K562 (cell line): ENCODE data around the gene GUK1. TPM values are rescaled to one million over a fixed set of nuclear protein-coding genes. Genes with fewer than 3 reads are reported as not detected.

Experiments
- ATAC-seq: fragments of 200-7000 bp; cut with Tn5 transposase; 3 replicates; pipeline ENCODE4 v1.9.1; 2020; ENCODE audit warnings: moderate library complexity
- BruUV-seq: library from RNA; stranded (reverse); fragments of 400-500 nt; replicated peaks from 2 replicates; lab custom pipeline; 2021; lab: Mats Ljungman, UMichigan
- CTCF ChIA-PET: fragments of 300-600 bp; formaldehyde crosslinking; extraction: SDS; loops from one replicate; lab custom pipeline; 2021; ENCODE audit warnings: low intra/inter-chr PET ratio; lab: Yijun Ruan, JAX
- POLR2A ChIA-PET: fragments of 300-600, 350-650 bp; sonication (Branson Sonifier 250); formaldehyde crosslinking; extraction: SDS; loops from one replicate; lab custom pipeline; 2021; ENCODE audit warnings: antibody characterized with exemption, inconsistent platforms; lab: Yijun Ruan, JAX
- DNase-seq, 4 experiments: peaks; one replicate each; pipeline versions ENCODE4 v3.0.0 to v3.0.0-alpha.2; 2011 to 2018; ENCODE audit warnings: low spot score in 3 of 4, mixed read lengths in 3 of 4; ENCODE audit errors: extremely low read depth in 1 of 4
- FAIRE-seq: peaks from 2 replicates; lab custom pipeline; 2011; peaks lifted over from hg19 to GRCh38; lab: Jason Lieb, UNC
- H2AFZ ChIP-seq: 2 replicates; pipeline ENCODE4 v1.6.0; 2011; ENCODE audit warnings: low read depth, low read length, control low read depth, inconsistent platforms
- H3K27ac ChIP-seq: fragments of 200-600 bp; 3 replicates; pipeline ENCODE4 v1.8.0; 2011; ENCODE audit warnings: low read depth, mild to moderate bottlenecking, control low read depth, inconsistent platforms, low read length, moderate library complexity, mixed read lengths; ENCODE audit errors: extremely low read depth
- H3K27me3 ChIP-seq, 2 experiments: fragments of 300-600 bp in 1 of 2; 2 replicates in 1 of 2; 3 replicates in 1 of 2; pipeline versions ENCODE4 v1.6.0 to v1.8.0; 2011; ENCODE audit warnings: inconsistent platforms in 2 of 2, low read length in 2 of 2, mild to moderate bottlenecking in 1 of 2, mixed read lengths in 1 of 2, moderate library complexity in 1 of 2; ENCODE audit not compliant: control insufficient read depth in 2 of 2, insufficient read depth in 2 of 2
- H3K36me3 ChIP-seq: fragments of 300-600 bp; 3 replicates; pipeline ENCODE4 v1.8.0; 2011; ENCODE audit warnings: mild to moderate bottlenecking, low read length, inconsistent platforms; ENCODE audit not compliant: control insufficient read depth, insufficient read depth
- H3K4me1 ChIP-seq, 2 experiments: fragments of 200-600 bp in 1 of 2; replicated peaks in 1 of 2; 2 replicates in 1 of 2; 3 replicates in 1 of 2; pipeline versions ENCODE4 v1.5.1 to v1.8.0; 2011; ENCODE audit warnings: inconsistent platforms in 2 of 2, low read length in 2 of 2, mild to moderate bottlenecking in 1 of 2, mixed read lengths in 1 of 2, moderate library complexity in 1 of 2; ENCODE audit not compliant: control insufficient read depth in 2 of 2, insufficient read depth in 2 of 2
- H3K4me2 ChIP-seq: 2 replicates; pipeline ENCODE4 v1.6.1; 2011; ENCODE audit warnings: low read length, control low read depth, inconsistent platforms, mixed read lengths; ENCODE audit not compliant: insufficient read depth
- H3K4me3 ChIP-seq: fragments of 200-600 bp; sonication (generic), shearing (Covaris generic); 2 replicates; pipeline ENCODE4 v1.5.1; 2016; ENCODE audit warnings: control low read depth, inconsistent platforms
- H3K79me2 ChIP-seq: fragments of 200-600 bp; 3 replicates; pipeline ENCODE4 v1.8.0; 2011; ENCODE audit warnings: low read length, inconsistent platforms; ENCODE audit not compliant: control insufficient read depth, insufficient read depth
- H3K9ac ChIP-seq, 2 experiments: 2 replicates each; pipeline versions ENCODE4 v1.6.0 to v1.6.1; 2011; ENCODE audit warnings: low read depth in 2 of 2, low read length in 2 of 2, control low read depth in 1 of 2, inconsistent platforms in 1 of 2, mild to moderate bottlenecking in 1 of 2, mixed read lengths in 1 of 2; ENCODE audit not compliant: insufficient read depth in 1 of 2
- H3K9me1 ChIP-seq: one replicate; pipeline ENCODE4 v1.6.0; 2011; ENCODE audit warnings: inconsistent platforms, mild to moderate bottlenecking, low read length, moderate library complexity; ENCODE audit not compliant: control insufficient read depth, insufficient read depth
- H3K9me3 ChIP-seq: replicated peaks from 2 replicates; pipeline ENCODE4 v1.5.1; 2011; ENCODE audit warnings: low read depth, low read length, inconsistent platforms; ENCODE audit not compliant: control insufficient read depth, insufficient read depth
- H4K20me1 ChIP-seq: replicated peaks from 2 replicates; pipeline ENCODE4 v1.6.1; 2011; ENCODE audit warnings: low read length, inconsistent platforms, mixed read lengths; ENCODE audit not compliant: control insufficient read depth, insufficient read depth
- KDM2B ChIP-seq: fragments of 250-450 bp; sonication (Bioruptor Pico); IDR thresholded peaks from 2 replicates; pipeline ENCODE4 v1.8.0; 2021; ENCODE audit warnings: mild to moderate bottlenecking, moderate library complexity
- RB1 ChIP-seq: fragments of 450-650 bp; IDR thresholded peaks from 2 replicates; pipeline ENCODE4 v1.6.1; 2017; ENCODE audit warnings: low read depth, mild to moderate bottlenecking
- SOX6 ChIP-seq: fragments of 450-650 bp; IDR thresholded peaks from 2 replicates; pipeline ENCODE4 v1.6.1; 2014; ENCODE audit warnings: mild to moderate bottlenecking
- TEAD1 ChIP-seq, 2 experiments: fragments of 450-650 bp in 1 of 2; sonication (generic) in 1 of 2; formaldehyde crosslinking; IDR thresholded peaks; 2 replicates each; pipeline versions ENCODE4 v1.4.0 to v1.8.0; 2020 to 2022; ENCODE audit warnings: mild to moderate bottlenecking in 2 of 2, missing genetic modification reagents in 1 of 2
- TEAD4 ChIP-seq, 2 experiments: sonication (generic) in 1 of 2; formaldehyde crosslinking in 1 of 2; IDR thresholded peaks; 2 replicates each; pipeline versions ENCODE4 v1.6.1 to v1.8.0; 2012 to 2022; ENCODE audit warnings: borderline replicate concordance in 1 of 2, inconsistent platforms in 1 of 2, low read length in 1 of 2, mild to moderate bottlenecking in 1 of 2, missing genetic modification reagents in 1 of 2
- ZNF76 ChIP-seq: fragments of 250-450 bp; sonication (Bioruptor Pico); IDR thresholded peaks from 2 replicates; pipeline ENCODE4 v1.4.0; 2020; ENCODE audit warnings: mild to moderate bottlenecking, moderate library complexity, borderline replicate concordance
- WGBS: fragments of 100-300 bp; shearing (Covaris generic); methylation state at CpG from one replicate; pipeline ENCODE4 v1.1.6; 2016; ENCODE audit warnings: low coverage, mixed read lengths; ENCODE audit not compliant: insufficient coverage; ENCODE audit errors: missing lambda C conversion rate; 5-methylcytosine and 5-hydroxymethylcytosine counted together
- in situ Hi-C: fragments of 300-500 bp; cut with MboI; formaldehyde crosslinking; loops from 4 replicates; pipeline ENCODE4 v1.15.0; 2018; ENCODE audit warnings: inconsistent platforms, mixed read lengths
- intact Hi-C: fragments of 100-400 bp; cut with micrococcal nuclease; formaldehyde crosslinking; loops from 2 replicates; pipeline ENCODE4 v1.14.2; 2022
- polyA plus RNA-seq, 8 experiments: library from polyadenylated mRNA; depleted of rRNA in 4 of 8; stranded (reverse) in 5 of 8; unstranded in 3 of 8; fragments of >200 nt; fragmentation: Nextera tagmentation in 2 of 8; fragmentation: Illumina TruSeq in 1 of 8; extraction: Ambion mirVana in 2 of 8; extraction: Trizol in 1 of 8; gene quantifications; 2 replicates each; pipeline versions ENCODE4 v1.2.1 to v1.2.3, GENCODE V29; 2011 to 2014; ENCODE audit warnings: inconsistent platforms in 1 of 8, missing spikeins in 1 of 8
- total RNA-seq, 7 experiments: library from RNA; depleted of rRNA in 6 of 7; stranded (reverse); fragments of >200 nt in 6 of 7; fragmentation: Illumina TruSeq in 2 of 7; extraction: Trizol in 2 of 7; gene quantifications; 2 replicates each; pipeline versions ENCODE4 v1.2.1 to v1.2.3, GENCODE V29; 2011 to 2021; ENCODE audit warnings: low replicate concordance in 1 of 7
- TF ChIP-seq, protein P1 (sequence below): fragments of 450-650 bp; formaldehyde crosslinking; IDR thresholded peaks from 2 replicates; pipeline ENCODE4 v1.4.0; 2020; ENCODE audit warnings: mild to moderate bottlenecking, moderate library complexity
- TF ChIP-seq, protein P2 (sequence below): fragments of 250-450 bp; sonication (Bioruptor Pico); IDR thresholded peaks from 2 replicates; pipeline ENCODE4 v1.4.0; 2020; ENCODE audit warnings: mild to moderate bottlenecking, moderate library complexity

Gene GUK1
- total and polyA plus RNA-seq, 9 of the 15 experiments (the other 6 are each of a cell fraction or from before 2014, with no cell fraction given): 7.0 to 331 (median 132) TPM

DNA sequence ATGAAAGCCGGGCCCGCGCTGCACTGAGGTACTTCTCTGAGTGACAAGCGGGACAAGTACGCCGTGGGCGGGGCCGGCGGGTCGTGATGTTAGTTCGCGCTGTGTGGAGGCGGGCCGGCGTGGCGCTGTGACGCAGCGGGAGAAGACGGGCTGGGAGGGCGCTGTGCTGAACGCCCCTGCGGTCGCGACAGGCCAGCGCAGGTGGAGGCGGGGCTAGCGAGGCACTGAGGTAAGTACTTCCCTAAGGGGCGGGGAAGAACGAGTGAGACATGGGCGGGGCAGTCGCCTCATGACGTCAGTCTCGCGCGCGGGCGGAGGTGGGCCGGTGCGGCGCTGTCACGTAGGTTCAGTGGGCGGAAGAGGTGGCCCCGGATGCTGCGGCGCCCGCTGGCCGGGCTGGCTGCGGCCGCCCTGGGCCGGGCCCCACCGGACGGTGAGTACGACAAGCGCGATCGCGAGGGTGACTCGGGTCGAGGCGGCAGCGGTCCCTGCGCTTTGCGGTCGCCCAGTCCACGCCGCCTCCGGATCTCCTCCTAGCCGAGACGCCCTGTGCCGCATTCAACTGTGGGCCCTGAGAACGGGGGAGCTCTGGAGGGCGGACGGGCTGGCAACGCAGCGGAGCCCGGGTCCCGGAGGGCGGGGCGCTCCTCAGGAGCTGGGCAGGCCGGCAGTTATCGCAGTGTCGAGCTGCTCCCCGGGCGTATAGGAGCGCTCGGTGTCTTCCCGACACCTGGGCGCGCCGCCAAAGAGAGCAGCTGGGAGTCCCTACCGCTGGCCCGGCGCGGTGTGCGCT is at the start of gene GUK1 (continued):
- TF ChIP-seq, protein P1, sequence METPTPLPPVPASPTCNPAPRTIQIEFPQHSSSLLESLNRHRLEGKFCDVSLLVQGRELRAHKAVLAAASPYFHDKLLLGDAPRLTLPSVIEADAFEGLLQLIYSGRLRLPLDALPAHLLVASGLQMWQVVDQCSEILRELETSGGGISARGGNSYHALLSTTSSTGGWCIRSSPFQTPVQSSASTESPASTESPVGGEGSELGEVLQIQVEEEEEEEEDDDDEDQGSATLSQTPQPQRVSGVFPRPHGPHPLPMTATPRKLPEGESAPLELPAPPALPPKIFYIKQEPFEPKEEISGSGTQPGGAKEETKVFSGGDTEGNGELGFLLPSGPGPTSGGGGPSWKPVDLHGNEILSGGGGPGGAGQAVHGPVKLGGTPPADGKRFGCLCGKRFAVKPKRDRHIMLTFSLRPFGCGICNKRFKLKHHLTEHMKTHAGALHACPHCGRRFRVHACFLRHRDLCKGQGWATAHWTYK (CRISPR knock-in tag): peak; percentile 93; the same call in 1 of the 2 replicates
- peak; percentile 85; the same call in 1 of the 2 replicates for TF ChIP-seq KDM2B (CRISPR knock-in tag)
- TF ChIP-seq, protein P2, sequence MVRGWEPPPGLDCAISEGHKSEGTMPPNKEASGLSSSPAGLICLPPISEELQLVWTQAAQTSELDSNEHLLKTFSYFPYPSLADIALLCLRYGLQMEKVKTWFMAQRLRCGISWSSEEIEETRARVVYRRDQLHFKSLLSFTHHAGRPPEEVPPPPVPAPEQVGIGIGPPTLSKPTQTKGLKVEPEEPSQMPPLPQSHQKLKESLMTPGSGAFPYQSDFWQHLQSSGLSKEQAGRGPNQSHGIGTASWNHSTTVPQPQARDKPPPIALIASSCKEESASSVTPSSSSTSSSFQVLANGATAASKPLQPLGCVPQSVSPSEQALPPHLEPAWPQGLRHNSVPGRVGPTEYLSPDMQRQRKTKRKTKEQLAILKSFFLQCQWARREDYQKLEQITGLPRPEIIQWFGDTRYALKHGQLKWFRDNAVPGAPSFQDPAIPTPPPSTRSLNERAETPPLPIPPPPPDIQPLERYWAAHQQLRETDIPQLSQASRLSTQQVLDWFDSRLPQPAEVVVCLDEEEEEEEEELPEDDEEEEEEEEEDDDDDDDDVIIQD (CRISPR knock-in tag): no peak
- TF ChIP-seq SOX6: 0 out of 2 replicates have a peak, but pooled peaks have one; percentile 7
- peak; percentile 69; the same call in 1 of the 2 replicates for TF ChIP-seq RB1

DNA sequence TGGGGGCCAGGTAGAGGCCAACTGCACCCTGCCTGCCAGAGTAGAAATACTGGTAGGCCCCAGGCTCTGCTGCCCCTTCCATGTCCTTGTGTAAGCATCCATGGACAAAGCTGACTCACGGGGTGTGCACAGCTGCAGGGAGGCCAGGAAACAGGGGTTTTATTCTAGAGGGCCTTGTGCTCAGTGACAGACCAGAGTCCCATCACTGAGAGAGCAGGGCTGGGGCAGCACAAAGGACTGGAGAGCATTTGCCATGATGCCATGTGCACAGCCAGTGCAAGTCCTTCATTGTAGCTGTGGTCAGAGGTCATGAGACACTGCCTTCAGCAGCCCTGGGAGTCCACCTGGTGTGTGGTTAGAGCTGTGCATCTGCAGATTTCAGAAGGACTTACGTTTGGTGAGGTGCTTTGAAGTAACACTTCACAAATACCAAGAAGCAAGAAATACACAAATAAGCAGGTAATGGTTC is 49.4 kb upstream of the GUK1 start:
- Histone ChIP-seq H3K9me1 (peaks cover 37% of the 10 kb centered on the region), H3K9ac (no peak overlapping the region), H3K4me3 (no peak overlapping the region), H4K20me1 (peaks cover 94% of the 10 kb centered on the region), H2AFZ (no peak overlapping the region), H3K27ac (no peak overlapping the region), H3K27me3 (no peaks in the 10 kb centered on the region), H3K9me3 (peaks cover 17% of the 10 kb centered on the region), H3K79me2 (peaks cover 100% of the 10 kb centered on the region), H3K4me1 (peaks cover 29 to 34% of the 10 kb centered on the region in 2 experiments; a peak in 4 of 5 replicates), H3K4me2 (no peak overlapping the region), H3K36me3 (peaks cover 93% of the 10 kb centered on the region)
- intact Hi-C loops: no loop called here
- FAIRE-seq: no peak
- WGBS: 70% methylated on average over 2 of the region's 2 CpGs
- in situ Hi-C loops: no loop called here
- ChIA-PET CTCF (no interaction called here), POLR2A (interaction anchor here (0.9 to 7.1 kb wide), 6 partner anchors 7 to 42 kb away, joined by 3 to 92 read pairs (median 8); partner anchors contain the start of gene ARF1)
- ATAC-seq: peak; percentile 7; the same call in 1 of the 3 replicates
- BruUV-seq: no TSS peak
- no peak for TF ChIP-seq ZNF76 (CRISPR knock-in tag)
- TF ChIP-seq TEAD4 (IDR thresholded peaks at IDR 0.05; ENCODE audit: low read length): no peak
- TF ChIP-seq TEAD4 (CRISPR knock-in tag; IDR thresholded peaks at IDR 0.05; ENCODE audit: borderline replicate concordance): 0 out of 2 replicates have a peak, but pooled peaks have one; percentile 53
- no peak for TF ChIP-seq TEAD1 (CRISPR knock-in tag; IDR thresholded peaks at IDR 0.05)
- no peak for DNase-seq
